Neuronal stem cell (in vitro differentiated cells): ENCODE measurements around the gene MRPL33.

ENCODE experiments used
- DNase-seq: peaks from one replicate; pipeline ENCODE4 v3.0.0-alpha.2; 2013; ENCODE audit warnings: low spot score
- H2AFZ ChIP-seq: one replicate; pipeline ENCODE4 v1.6.1; 2013; ENCODE audit warnings: mild to moderate bottlenecking, low read length, inconsistent platforms
- H2AK5ac ChIP-seq: 2 replicates; pipeline ENCODE4 v1.6.1; 2013; ENCODE audit warnings: low read depth, mild to moderate bottlenecking, inconsistent platforms, low read length, moderate library complexity, mixed read lengths
- H2BK120ac ChIP-seq: 2 replicates; pipeline ENCODE4 v1.6.1; 2013; ENCODE audit warnings: low read depth, mild to moderate bottlenecking, inconsistent platforms, low read length, moderate library complexity, mixed read lengths
- H2BK12ac ChIP-seq: one replicate; pipeline ENCODE4 v1.6.1; 2013; ENCODE audit warnings: low read length, inconsistent platforms
- H2BK15ac ChIP-seq: 2 replicates; pipeline ENCODE4 v1.6.1; 2013; ENCODE audit warnings: mild to moderate bottlenecking, low read length, inconsistent platforms, mixed read lengths
- H2BK5ac ChIP-seq: one replicate; pipeline ENCODE4 v1.6.1; 2013; ENCODE audit warnings: inconsistent platforms, mild to moderate bottlenecking, low read length, moderate library complexity
- H3K14ac ChIP-seq: one replicate; pipeline ENCODE4 v1.6.1; 2013; ENCODE audit warnings: low read length, inconsistent platforms
- H3K18ac ChIP-seq: 2 replicates; pipeline ENCODE4 v1.6.1; 2013; ENCODE audit warnings: low read length, inconsistent platforms
- H3K23ac ChIP-seq: 2 replicates; pipeline ENCODE4 v1.6.1; 2013; ENCODE audit warnings: low read depth, mild to moderate bottlenecking, mixed read lengths, low read length, inconsistent platforms; ENCODE audit not compliant: poor library complexity
- H3K27ac ChIP-seq: replicated peaks from 3 replicates; pipeline ENCODE4 v1.5.1; 2013; ENCODE audit warnings: low read length, inconsistent platforms
- H3K27me3 ChIP-seq, 3 experiments: 2 replicates each; pipeline ENCODE4 v1.6.1; 2013; ENCODE audit warnings: low read length in 3 of 3, mild to moderate bottlenecking in 2 of 3, inconsistent platforms in 1 of 3, low read depth in 1 of 3, mixed read lengths in 1 of 3, moderate library complexity in 1 of 3; ENCODE audit not compliant: control insufficient read depth in 3 of 3, insufficient read depth in 3 of 3
- H3K36me3 ChIP-seq, 2 donors: replicated peaks in 1 of 2; 2 replicates each; pipeline ENCODE4 v1.6.1; 2013; ENCODE audit warnings: low read length in 2 of 2; ENCODE audit not compliant: control insufficient read depth in 2 of 2, insufficient read depth in 2 of 2
- H3K4ac ChIP-seq: 2 replicates; pipeline ENCODE4 v1.6.1; 2013; ENCODE audit warnings: inconsistent platforms, mild to moderate bottlenecking, low read length, moderate library complexity
- H3K4me1 ChIP-seq, 2 donors: 1 replicate in 1 of 2; 2 replicates in 1 of 2; pipeline ENCODE4 v1.6.1; 2013; ENCODE audit warnings: low read length in 2 of 2, low read depth in 1 of 2; ENCODE audit not compliant: control insufficient read depth in 2 of 2, insufficient read depth in 1 of 2
- H3K4me2 ChIP-seq: one replicate; pipeline ENCODE4 v1.6.1; 2013; ENCODE audit warnings: mild to moderate bottlenecking, low read length, inconsistent platforms; ENCODE audit not compliant: insufficient read depth, poor library complexity, severe bottlenecking
- H3K4me3 ChIP-seq, 2 donors: 2 replicates each; pipeline ENCODE4 v1.5.1; 2013; ENCODE audit warnings: low read length in 2 of 2, mild to moderate bottlenecking in 2 of 2, inconsistent platforms in 1 of 2, moderate library complexity in 1 of 2
- H3K79me1 ChIP-seq: one replicate; pipeline ENCODE4 v1.6.1; 2013; ENCODE audit warnings: low read depth, mild to moderate bottlenecking, inconsistent platforms, low read length, moderate library complexity
- H3K9ac ChIP-seq: one replicate; pipeline ENCODE4 v1.6.1; 2013; ENCODE audit warnings: mild to moderate bottlenecking, low read depth, low read length, inconsistent platforms; ENCODE audit not compliant: poor library complexity
- H3K9me3 ChIP-seq, 2 donors: replicated peaks in 1 of 2; 2 replicates each; pipeline versions ENCODE3 to v1.6.1; 2013; ENCODE audit warnings: low read length in 2 of 2, mild to moderate bottlenecking in 2 of 2, inconsistent platforms in 1 of 2, low read depth in 1 of 2, mixed read lengths in 1 of 2, moderate library complexity in 1 of 2; ENCODE audit not compliant: control insufficient read depth in 2 of 2, insufficient read depth in 1 of 2
- H4K8ac ChIP-seq: one replicate; pipeline ENCODE4 v1.6.1; 2013; ENCODE audit warnings: low read depth, mild to moderate bottlenecking, inconsistent platforms, low read length, moderate library complexity
- H4K91ac ChIP-seq: one replicate; pipeline ENCODE4 v1.6.1; 2013; ENCODE audit warnings: low read length, low read depth, mild to moderate bottlenecking, inconsistent platforms; ENCODE audit not compliant: poor library complexity
- WGBS, 2 donors: extraction: QIAGEN DNeasy Blood & Tissue Kit; methylation state at CpG; one replicate each; pipeline ENCODE4 v1.1.7; 2013; ENCODE audit warnings: missing lambda C conversion rate in 2 of 2, mixed read lengths in 1 of 2; ENCODE audit not compliant: insufficient read length in 2 of 2, insufficient replicate concordance in 1 of 2; ENCODE audit errors: extremely low coverage in 2 of 2; 5-methylcytosine and 5-hydroxymethylcytosine counted together

MRPL33 gene

GRCh38 chr2:27782701-27783100, 11.2 kb downstream of the MRPL33 start:
- H3K14ac ChIP-seq, result no peak overlapping the region
- H3K9ac ChIP-seq, result no peak overlapping the region
- H3K18ac ChIP-seq, result no peak overlapping the region
- H3K27ac ChIP-seq, result no peak overlapping the region
- no peak overlapping the region for H2BK5ac ChIP-seq
- H2AK5ac ChIP-seq, result no peak overlapping the region
- no peak overlapping the region for H4K91ac ChIP-seq
- peaks cover 0 to 29% of the 10 kb centered on the region in 2 donors for H3K36me3 ChIP-seq
- H3K4me3 ChIP-seq, result no peak overlapping the region
- no peak overlapping the region for H2BK15ac ChIP-seq
- H2AFZ ChIP-seq, result no peak overlapping the region
- peaks cover 0 to 2% of the 10 kb centered on the region in 2 donors for H3K4me1 ChIP-seq
- no CpG with 5 or more reads among the region's 1 CpG for WGBS, 2 donors
- no peak for DNase-seq
- no peak overlapping the region for H3K4me2 ChIP-seq
- H3K4ac ChIP-seq, result no peak overlapping the region
- no peaks in the 10 kb centered on the region for H3K27me3 ChIP-seq
- H2BK12ac ChIP-seq, result no peak overlapping the region
- H2BK120ac ChIP-seq, result no peak overlapping the region
- no peaks in the 10 kb centered on the region for H3K9me3 ChIP-seq
- H3K23ac ChIP-seq, result no peak overlapping the region
- H3K79me1 ChIP-seq, result no peaks in the 10 kb centered on the region
- H4K8ac ChIP-seq, result no peak overlapping the region

- Histone ChIP-seq H3K27ac (no peak overlapping the region), H3K4me1 (peaks cover 5 to 12% of the 10 kb centered on the region in 2 donors), H2BK5ac (no peak overlapping the region), H3K27me3 (no peaks in the 10 kb centered on the region), H4K8ac (no peak overlapping the region), H4K91ac (no peak overlapping the region), H3K36me3 (no peaks in the 10 kb centered on the region), H3K4me3 (no peak overlapping the region), H2BK120ac (no peak overlapping the region), H3K14ac (no peak overlapping the region), H3K23ac (no peak overlapping the region), H3K4ac (no peak overlapping the region), H3K79me1 (no peaks in the 10 kb centered on the region), H2AFZ (no peak overlapping the region), H2BK12ac (no peak overlapping the region), H2BK15ac (no peak overlapping the region), H2AK5ac (no peak overlapping the region), H3K9ac (no peak overlapping the region), H3K4me2 (no peak overlapping the region), H3K9me3 (no peaks in the 10 kb centered on the region), H3K18ac (no peak overlapping the region)
- WGBS, 2 donors, result no CpG with 5 or more reads among the region's 1 CpG
- no peak for DNase-seq
Measured at GRCh38 chr2:27790796-27791195, 19.3 kb downstream of the MRPL33 start.

DNA sequence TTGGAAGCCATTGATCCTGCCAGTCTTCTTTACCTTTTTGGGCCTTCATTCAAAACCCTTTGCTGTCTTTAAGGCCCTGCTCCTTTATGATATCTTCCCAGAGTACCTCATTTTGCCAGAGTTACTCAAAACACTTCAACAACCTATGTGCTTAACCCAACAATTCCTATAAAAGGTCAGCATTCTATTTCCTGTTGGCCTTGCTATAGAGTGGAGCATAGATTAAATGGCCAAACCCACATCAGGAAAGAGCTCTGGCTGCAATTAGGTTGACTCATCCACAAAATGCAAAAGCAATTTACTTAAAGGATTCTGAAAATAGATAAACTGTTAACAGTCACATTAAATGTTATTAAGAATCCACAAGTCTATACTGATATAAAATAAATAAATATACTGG, 21.2 kb downstream of the MRPL33 start:
- Histone ChIP-seq H4K8ac (no peak overlapping the region), H3K4me2 (no peak overlapping the region), H3K4me1 (peaks cover 6 to 18% of the 10 kb centered on the region in 2 donors), H3K4me3 (no peak overlapping the region), H3K79me1 (no peaks in the 10 kb centered on the region), H3K9ac (no peak overlapping the region), H3K23ac (no peak overlapping the region), H4K91ac (no peak overlapping the region), H3K27me3 (no peaks in the 10 kb centered on the region), H3K4ac (no peak overlapping the region), H2BK12ac (no peak overlapping the region), H3K14ac (no peak overlapping the region), H3K9me3 (no peaks in the 10 kb centered on the region), H2BK5ac (no peak overlapping the region), H2BK120ac (no peak overlapping the region), H2AK5ac (no peak overlapping the region), H2AFZ (no peak overlapping the region), H3K36me3 (no peaks in the 10 kb centered on the region), H3K27ac (no peak overlapping the region), H3K18ac (no peak overlapping the region), H2BK15ac (no peak overlapping the region)
- no peak for DNase-seq

- Histone ChIP-seq H3K4ac (no peak overlapping the region), H2AK5ac (no peak overlapping the region), H3K4me1 (peaks cover 16 to 27% of the 10 kb centered on the region in 2 donors), H3K27ac (no peak overlapping the region), H3K23ac (no peak overlapping the region), H3K4me2 (no peak overlapping the region), H4K91ac (no peak overlapping the region), H3K4me3 (no peak overlapping the region), H3K36me3 (no peaks in the 10 kb centered on the region), H2BK120ac (no peak overlapping the region), H3K18ac (no peak overlapping the region), H4K8ac (no peak overlapping the region), H2BK12ac (no peak overlapping the region), H3K27me3 (no peaks in the 10 kb centered on the region), H2BK15ac (no peak overlapping the region), H3K9me3 (no peaks in the 10 kb centered on the region), H3K9ac (no peak overlapping the region), H2BK5ac (no peak overlapping the region), H2AFZ (peak overlapping the region; percentile 64), H3K79me1 (no peaks in the 10 kb centered on the region), H3K14ac (no peak overlapping the region)
- DNase-seq, result no peak
- no CpG with 5 or more reads among the region's 8 CpGs for WGBS, 2 donors
Measured at GRCh38 chr2:27795093-27795834, 23.7 kb downstream of the MRPL33 start.
